Smooth muscle cell (in vitro differentiated cells): ENCODE results near the gene C12orf57. TPM values are rescaled to one million over a fixed set of nuclear protein-coding genes. Genes with fewer than 3 reads are reported as not detected.
A peak's percentile ranks its signal among the peaks of the same experiment; 100 is the strongest.

Source experiments
- DNase-seq: peaks from one replicate; lab custom pipeline; 2025; ENCODE audit not compliant: unreplicated experiment; lab: John Stamatoyannopoulos, UW
- H2AFZ ChIP-seq: fragments of 200-600 bp; sonication (generic); 2 replicates; pipeline ENCODE4 v1.6.0; 2016; ENCODE audit warnings: antibody characterized with exemption, low read depth, mild to moderate bottlenecking
- H3F3A ChIP-seq: fragments of 200-600 bp; sonication (generic); 2 replicates; pipeline ENCODE4 v1.6.0; 2017; ENCODE audit warnings: antibody characterized with exemption, low read depth
- H3K27ac ChIP-seq: fragments of 200-600 bp; sonication (generic); 2 replicates; pipeline ENCODE4 v1.5.1; 2016; ENCODE audit warnings: low read depth, mild to moderate bottlenecking
- H3K27me3 ChIP-seq: fragments of 200-600 bp; sonication (generic); 2 replicates; pipeline ENCODE4 v1.6.1; 2016; ENCODE audit warnings: low read depth, mild to moderate bottlenecking
- H3K36me3 ChIP-seq: fragments of 200-600 bp; sonication (generic); 2 replicates; pipeline ENCODE4 v1.5.1; 2016; ENCODE audit warnings: low read depth
- H3K4me1 ChIP-seq: fragments of 200-600 bp; sonication (generic); 2 replicates; pipeline ENCODE4 v1.5.1; 2016; ENCODE audit warnings: low read depth
- H3K4me2 ChIP-seq: fragments of 200-600 bp; sonication (generic); 2 replicates; pipeline ENCODE4 v1.6.0; 2016; ENCODE audit warnings: mild to moderate bottlenecking
- H3K4me3 ChIP-seq: fragments of 200-600 bp; sonication (generic); 2 replicates; pipeline ENCODE4 v1.5.1; 2016; ENCODE audit warnings: mild to moderate bottlenecking
- H3K79me2 ChIP-seq: fragments of 200-600 bp; sonication (generic); 2 replicates; pipeline ENCODE4 v1.6.0; 2016; ENCODE audit warnings: low read depth, mild to moderate bottlenecking
- H3K9ac ChIP-seq: fragments of 200-600 bp; sonication (generic); 2 replicates; pipeline ENCODE4 v1.6.0; 2016; ENCODE audit warnings: low read depth
- H3K9me3 ChIP-seq: fragments of 200-600 bp; sonication (generic); replicated peaks from 2 replicates; pipeline ENCODE4 v1.5.1; 2016; ENCODE audit warnings: low read depth
- H4K20me1 ChIP-seq: fragments of 200-600 bp; sonication (generic); 2 replicates; pipeline ENCODE4 v1.6.0; 2016; ENCODE audit warnings: low read depth
- CTCF ChIP-seq: fragments of 200-600 bp; sonication (generic); IDR thresholded peaks from 2 replicates; pipeline ENCODE4 v1.5.1; 2017; ENCODE audit warnings: borderline replicate concordance, mild to moderate bottlenecking, antibody characterized with exemption; ENCODE audit not compliant: insufficient read depth, poor library complexity, severe bottlenecking
- WGBS: methylation state at CpG from one replicate; pipeline ENCODE4 v1.1.7; 2016; ENCODE audit warnings: low lambda C conversion rate; 5-methylcytosine and 5-hydroxymethylcytosine counted together
- polyA plus RNA-seq: library from polyadenylated mRNA; unstranded; fragments of >200 nt; fragmentation: Nextera tagmentation; extraction: Ambion mirVana; gene quantifications from 2 replicates; pipeline ENCODE4 v1.2.1, GENCODE V29; 2016
- total RNA-seq: library from RNA; depleted of rRNA; stranded (reverse); fragments of >200 nt; gene quantifications from 2 replicates; pipeline ENCODE4 v1.2.3, GENCODE V29; 2014

C12orf57 gene
- total and polyA plus RNA-seq, 2 experiments from 2014 or later, result 397 to 494 TPM

GRCh38 chr12:6915789-6916285 is 28.0 kb upstream of the C12orf57 start:
- Histone ChIP-seq H3K79me2 (no peaks in the 10 kb centered on the region), H3K36me3 (no peaks in the 10 kb centered on the region), H3K4me2 (peak overlapping the region; percentile 100), H3K27me3 (no peaks in the 10 kb centered on the region), H2AFZ (no peak overlapping the region), H3K4me3 (peak overlapping the region; percentile 87), H3F3A (no peaks in the 10 kb centered on the region), H3K9me3 (no peaks in the 10 kb centered on the region), H4K20me1 (peaks cover 38% of the 10 kb centered on the region), H3K4me1 (peaks cover 9% of the 10 kb centered on the region), H3K27ac (no peak overlapping the region), H3K9ac (no peak overlapping the region)
- no peak for DNase-seq
- no peak for TF ChIP-seq CTCF
- WGBS, result 80% methylated on average over 14 of the region's 14 CpGs

GRCh38 chr12:6916426-6917200 is 27.2 kb upstream of the C12orf57 start:
- TF ChIP-seq CTCF, result no peak
- DNase-seq, result no peak
- Histone ChIP-seq H3K27me3 (no peaks in the 10 kb centered on the region), H3K9me3 (no peaks in the 10 kb centered on the region), H4K20me1 (peaks cover 38% of the 10 kb centered on the region), H3K4me3 (no peak overlapping the region), H3K27ac (no peak overlapping the region), H3K79me2 (no peaks in the 10 kb centered on the region), H3K4me2 (peak overlapping the region; percentile 100), H3K9ac (no peak overlapping the region), H3K36me3 (no peaks in the 10 kb centered on the region), H2AFZ (no peak overlapping the region), H3K4me1 (peaks cover 9% of the 10 kb centered on the region), H3F3A (no peaks in the 10 kb centered on the region)
- WGBS, result 96% methylated on average over 11 of the region's 11 CpGs

GRCh38 chr12:6917491-6918231 is 26.2 kb upstream of the C12orf57 start:
- no peak for DNase-seq
- H3K27me3 ChIP-seq, result no peaks in the 10 kb centered on the region
- WGBS, result 68% methylated on average over 11 of the region's 14 CpGs

More at GRCh38 chr12:6917491-6918231, 26.2 kb upstream of the C12orf57 start:
- no peaks in the 10 kb centered on the region for H3K79me2 ChIP-seq
- peaks cover 38% of the 10 kb centered on the region for H4K20me1 ChIP-seq
- H3F3A ChIP-seq, result peaks cover 2% of the 10 kb centered on the region
- H2AFZ ChIP-seq, result no peak overlapping the region
- no peak overlapping the region for H3K4me2 ChIP-seq
- peak overlapping the region; percentile 19 for H3K27ac ChIP-seq
- H3K4me1 ChIP-seq, result peaks cover 9% of the 10 kb centered on the region
- no peak overlapping the region for H3K4me3 ChIP-seq
- H3K9ac ChIP-seq, result no peak overlapping the region
- TF ChIP-seq CTCF, result no peak
- H3K9me3 ChIP-seq, result no peaks in the 10 kb centered on the region
- H3K36me3 ChIP-seq, result no peaks in the 10 kb centered on the region
